ENCODE results near the gene NUDT9.
A peak's percentile ranks its signal among the peaks of the same experiment; 100 is the strongest.
"Not testable (repeated sequence)": the region's sequence is repeated elsewhere in the genome, so short reads cannot be mapped to it uniquely, and the experiment has no call there.

NUDT9 gene

GRCh38 chr4:87410157-87410556 is 12.2 kb upstream of the NUDT9 start:
- DNase-seq, result no peak

DNA sequence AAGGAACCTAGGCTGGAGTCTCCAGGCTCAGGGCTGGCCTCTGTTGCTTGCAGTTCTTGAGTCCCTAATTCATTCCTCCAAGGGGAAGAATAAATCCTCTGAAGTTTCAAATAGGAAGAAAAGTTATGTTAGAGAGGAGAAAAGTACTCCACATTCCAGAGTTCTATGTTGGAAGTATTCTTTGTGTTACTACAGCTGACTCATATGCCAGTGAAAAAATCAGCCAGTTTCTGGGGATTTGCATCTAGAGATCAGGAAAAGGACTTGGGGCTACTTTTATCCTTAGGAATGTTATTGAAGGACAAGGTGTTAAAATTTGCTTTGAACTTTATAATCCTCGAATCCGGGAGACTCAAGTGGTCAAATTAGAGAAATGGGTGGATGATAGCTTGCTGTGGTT is 11.7 kb upstream of the NUDT9 start:
- DNase-seq, result no peak

DNA sequence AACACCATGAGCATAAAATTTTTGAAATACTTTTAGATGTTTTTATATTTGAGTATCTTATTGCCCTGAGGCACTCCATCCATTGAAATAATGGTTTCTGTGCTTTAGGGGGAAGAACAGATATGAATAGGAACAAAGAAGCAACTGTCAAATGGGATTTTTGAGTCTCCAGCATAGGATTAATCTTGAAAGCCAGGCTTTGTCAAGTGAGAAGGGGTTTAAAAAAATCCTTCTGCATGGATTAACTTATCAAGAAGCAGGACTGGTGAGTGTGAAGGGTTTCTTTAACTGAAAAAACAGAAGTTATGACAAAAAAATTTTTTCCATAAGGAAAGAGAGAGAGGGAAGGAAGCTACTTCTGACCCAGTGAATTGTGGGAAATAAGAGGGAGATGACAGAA is 7.6 kb upstream of the NUDT9 start:
- DNase-seq, result no peak

DNA sequence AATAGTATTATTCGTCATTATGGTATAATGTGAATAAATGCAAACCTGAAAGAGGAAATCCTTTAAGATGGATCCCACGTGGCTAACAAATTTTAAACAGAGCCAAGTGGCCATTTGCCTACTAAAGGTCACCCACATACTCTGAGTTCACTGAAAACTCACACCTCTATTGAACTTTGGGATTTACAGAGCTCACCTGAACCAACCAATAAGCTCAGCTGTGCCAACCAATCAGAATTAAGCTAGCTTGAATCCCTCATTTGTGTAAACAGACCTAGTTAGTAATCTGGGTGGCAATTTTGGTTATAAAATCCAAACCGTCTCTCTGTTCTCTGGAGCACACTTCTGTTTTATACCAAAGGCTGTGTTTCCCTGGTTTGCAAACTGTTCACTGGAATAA is 5.4 kb upstream of the NUDT9 start:
- no peak for DNase-seq

DNA sequence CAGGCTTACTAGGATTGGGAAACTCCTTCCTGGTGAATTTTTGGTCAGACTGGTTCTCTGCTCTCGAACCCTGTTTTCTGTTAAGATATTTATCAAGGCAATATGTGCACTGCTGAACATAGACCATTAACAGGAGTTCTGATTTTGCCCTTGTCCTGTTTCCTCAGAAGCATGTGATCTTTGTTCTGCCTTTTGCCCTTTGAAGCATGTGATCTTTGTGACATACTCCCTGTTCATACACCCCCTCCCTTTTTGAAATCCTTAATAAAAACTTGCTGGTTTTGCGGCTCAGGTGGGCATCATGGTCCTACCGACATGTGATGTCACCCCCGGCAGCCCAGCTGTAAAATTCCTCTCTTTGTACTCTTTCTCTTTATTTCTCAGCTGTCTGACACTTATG is 4.0 kb upstream of the NUDT9 start:
- DNase-seq, result not testable (repeated sequence)

DNA sequence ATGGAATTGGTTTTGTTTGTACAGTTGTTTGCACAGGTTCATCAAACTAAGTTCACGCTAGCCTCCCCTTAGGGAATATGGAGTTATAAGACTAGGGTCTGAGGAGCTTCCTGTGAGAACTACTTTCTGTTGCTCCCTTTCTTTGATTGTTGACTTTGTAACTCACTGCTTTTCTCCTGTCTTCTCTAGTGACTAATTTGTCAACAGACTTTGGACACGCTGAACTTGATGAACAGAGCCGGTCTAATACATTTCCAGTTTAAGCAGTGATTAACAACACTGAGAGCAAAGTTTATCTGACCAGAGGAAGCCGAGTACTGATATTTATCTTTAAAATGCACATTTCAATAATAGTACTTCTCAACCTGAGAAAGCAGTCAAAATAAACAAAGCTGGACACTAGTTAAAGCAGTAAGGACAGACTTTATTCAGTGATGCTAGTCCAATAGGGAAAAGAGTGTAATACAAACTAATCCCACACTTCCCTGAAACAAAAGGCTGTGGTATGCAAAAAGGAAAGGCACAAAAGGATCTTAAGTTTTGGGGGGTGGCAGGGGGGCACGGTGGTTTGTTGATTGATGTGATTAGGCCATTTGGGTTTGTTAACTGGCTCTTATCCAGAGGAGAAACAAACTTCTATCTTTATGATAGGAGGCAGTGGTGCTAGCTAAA is 2.7 kb upstream of the NUDT9 start:
- DNase-seq, result no peak

GRCh38 chr4:87420276-87420830 is 2.0 kb upstream of the NUDT9 start:
- no peak for DNase-seq

- peak; percentile 31 for DNase-seq
Measured at GRCh38 chr4:87423317-87424098, 1.1 kb downstream of the NUDT9 start.

DNA sequence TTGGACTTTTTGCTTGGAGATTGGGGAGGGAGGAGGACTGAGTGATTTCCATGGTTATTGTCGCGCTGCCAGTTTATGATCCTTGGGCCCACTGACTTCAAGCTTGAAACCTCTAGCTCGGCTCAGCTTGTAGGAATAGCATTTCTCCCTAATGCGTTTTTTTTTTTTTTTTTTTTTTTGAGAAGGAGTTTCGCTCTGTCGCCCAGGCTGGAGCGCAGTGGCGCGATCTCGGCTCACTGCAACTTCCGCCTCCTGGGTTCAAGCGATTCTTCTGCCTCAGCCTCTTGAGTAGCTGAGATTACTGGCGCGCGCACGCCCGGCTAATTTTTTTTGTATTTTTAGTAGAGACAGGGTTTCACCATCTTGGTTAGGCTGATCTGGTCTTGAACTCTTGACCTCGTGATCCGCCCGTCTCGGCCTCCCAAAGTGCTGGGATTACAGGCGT is 1.7 kb downstream of the NUDT9 start:
- DNase-seq, result not testable (repeated sequence)

- peak; percentile 14 for DNase-seq
Measured at GRCh38 chr4:87425711-87426110, 3.3 kb downstream of the NUDT9 start.

DNA sequence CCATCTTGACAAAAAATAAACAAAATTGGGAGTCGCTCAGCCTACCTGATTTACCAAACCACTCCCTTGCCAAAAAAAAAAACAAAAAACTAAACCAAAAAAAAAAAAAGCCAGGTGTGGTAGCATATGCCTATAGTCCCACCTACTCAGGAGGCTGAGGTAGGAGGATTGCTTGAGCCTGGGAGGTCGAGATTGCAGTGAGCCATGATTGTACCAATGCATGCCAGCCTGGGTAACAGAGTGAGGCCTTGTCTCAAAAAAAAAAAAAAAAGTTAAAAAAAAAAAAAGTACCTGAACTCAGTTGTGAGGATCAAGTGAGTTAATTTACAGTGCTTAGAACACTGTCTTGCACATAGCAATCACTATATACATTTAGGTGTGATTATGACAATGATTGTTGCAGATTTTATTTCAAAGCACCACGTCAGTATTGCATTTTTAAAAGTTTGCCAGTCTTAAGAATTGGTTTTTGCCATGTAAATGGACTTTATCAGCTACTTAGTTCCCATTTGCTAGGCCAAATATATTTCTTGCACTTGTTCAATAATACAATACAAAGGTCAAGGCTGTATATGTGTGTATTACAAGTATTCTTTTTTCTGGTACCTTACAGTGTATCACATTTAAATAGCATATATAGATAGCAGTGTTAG is 4.6 kb downstream of the NUDT9 start:
- DNase-seq, result no peak

GRCh38 chr4:87427518-87427868 is 5.1 kb downstream of the NUDT9 start:
- DNase-seq, result no peak

DNA sequence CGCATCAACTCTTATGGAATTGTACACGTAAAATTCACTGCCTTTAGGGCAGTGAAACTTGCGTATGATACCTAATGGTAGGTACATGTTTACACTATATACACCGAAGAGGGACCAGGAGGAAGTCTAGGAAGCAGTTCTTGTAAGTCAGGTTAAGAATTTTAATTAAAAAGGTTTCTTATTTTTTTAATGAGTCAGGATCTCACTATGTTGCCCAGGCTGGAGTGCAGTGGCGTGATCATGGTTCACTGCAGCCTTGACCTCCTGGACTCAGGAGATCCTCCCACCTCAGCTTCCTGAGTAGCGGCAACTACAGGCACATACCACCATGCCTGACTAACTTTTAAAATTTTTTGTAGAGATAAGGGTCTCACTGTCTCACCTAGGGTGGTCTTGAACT is 6.6 kb downstream of the NUDT9 start:
- no peak for DNase-seq

DNA sequence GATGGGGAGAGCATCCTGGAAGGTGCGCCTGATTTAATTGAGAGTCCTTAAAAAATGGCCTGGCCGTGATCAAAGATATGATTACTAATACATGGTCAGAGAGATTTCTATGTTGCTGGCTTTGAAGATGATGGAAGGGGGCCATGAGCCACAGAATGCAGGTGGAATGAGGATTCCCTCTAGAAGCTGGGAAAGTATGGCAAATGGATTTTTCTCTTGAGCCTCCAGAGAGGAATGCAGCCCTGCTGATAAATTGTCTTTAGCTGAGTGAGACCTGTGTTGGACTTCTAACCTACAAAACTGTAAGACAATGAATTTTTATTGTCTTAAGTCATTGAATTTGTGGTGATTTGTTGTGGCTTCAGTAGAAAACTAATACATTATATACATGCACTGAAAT is 7.7 kb downstream of the NUDT9 start:
- DNase-seq, result no peak

- no peak for DNase-seq
Measured at GRCh38 chr4:87433342-87433741, 11.0 kb downstream of the NUDT9 start.

DNA sequence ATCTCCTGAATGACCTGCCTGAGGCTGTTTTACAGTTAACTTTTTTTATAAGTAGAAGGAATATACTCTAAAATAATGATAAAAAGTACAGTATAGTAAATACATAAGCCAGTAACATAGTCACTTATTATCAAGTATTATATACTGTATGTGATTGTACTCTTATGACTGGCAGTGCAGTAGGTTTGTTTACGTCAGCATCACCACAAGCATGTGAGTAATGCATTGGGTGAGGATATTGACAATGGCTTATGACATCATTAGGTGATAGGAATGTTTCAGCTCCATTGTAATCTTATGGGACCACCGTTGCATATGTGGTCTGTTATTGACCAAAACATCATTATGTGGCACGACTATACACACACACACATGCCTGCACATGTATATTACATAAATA is 20.5 kb downstream of the NUDT9 start:
- DNase-seq, result no peak

- DNase-seq, result no peak
Measured at GRCh38 chr4:87444741-87445140, 22.4 kb downstream of the NUDT9 start.

DNA sequence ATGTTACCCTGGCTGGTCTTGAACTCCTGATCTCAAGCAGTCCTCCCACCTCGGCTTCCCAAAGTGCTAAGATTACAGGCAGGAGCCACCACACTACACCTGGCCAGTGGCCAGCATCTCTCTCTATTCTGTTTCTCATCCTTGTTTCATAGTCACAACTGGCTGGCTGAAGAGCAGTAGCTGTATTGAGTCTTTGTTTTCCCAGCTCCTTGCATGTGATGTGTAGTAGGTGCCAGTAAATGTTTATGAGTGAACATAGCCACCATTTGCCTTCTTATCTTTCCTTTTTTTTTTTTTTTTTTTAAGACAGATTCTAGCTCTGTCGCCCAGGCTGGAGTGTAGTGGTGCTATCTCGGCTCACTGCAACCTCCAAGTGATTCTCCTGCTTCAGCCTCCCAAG is 23.6 kb downstream of the NUDT9 start:
- DNase-seq, result no peak

GRCh38 chr4:87446375-87446774 is 24.0 kb downstream of the NUDT9 start:
- not testable (repeated sequence) for DNase-seq

DNA sequence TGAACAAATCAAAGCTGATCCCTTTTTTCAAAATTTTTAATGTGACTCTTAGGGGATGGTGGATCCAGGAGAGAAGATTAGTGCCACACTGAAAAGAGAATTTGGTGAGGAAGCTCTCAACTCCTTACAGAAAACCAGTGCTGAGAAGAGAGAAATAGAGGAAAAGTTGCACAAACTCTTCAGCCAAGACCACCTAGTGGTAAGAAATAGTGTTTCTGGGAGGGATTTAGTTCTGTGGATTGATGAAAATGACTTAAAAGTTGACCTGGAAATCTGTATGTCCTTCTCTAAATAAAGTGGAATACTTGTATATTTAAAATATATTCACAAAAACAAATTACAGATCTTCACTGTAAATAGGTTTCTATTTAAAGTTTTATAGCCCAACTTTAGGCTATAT is 29.2 kb downstream of the NUDT9 start:
- DNase-seq, result no peak

- no peak for DNase-seq
Measured at GRCh38 chr4:87458913-87459312, 36.5 kb downstream of the NUDT9 start.

- DNase-seq, result no peak
Measured at GRCh38 chr4:87461281-87461700, 38.9 kb downstream of the NUDT9 start.

DNA sequence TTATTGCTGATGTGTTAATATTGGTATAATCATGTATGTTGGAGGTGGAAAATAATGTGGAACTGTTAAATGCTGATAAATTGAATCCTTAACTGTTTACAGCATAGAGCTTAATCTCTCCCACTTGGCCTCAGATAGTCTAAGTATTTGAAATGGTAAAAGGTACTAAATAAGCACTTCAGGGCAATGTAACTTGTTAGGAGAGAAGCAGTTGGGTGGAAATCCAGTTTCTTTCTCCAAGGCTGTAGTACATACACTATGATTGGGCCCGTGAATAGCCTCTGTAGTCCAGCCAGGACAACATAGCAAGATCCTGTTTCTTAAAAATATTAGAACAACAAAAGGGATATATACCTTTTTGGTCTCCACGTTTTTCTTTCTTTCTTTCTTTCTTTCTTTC is 39.7 kb downstream of the NUDT9 start:
- DNase-seq, result no peak
